Non-pigmented ciliary epithelial cell (primary cell): ENCODE results near the gene PRXL2B.

Experiments
- DNase-seq: peaks from one replicate; pipeline ENCODE4 v3.0.0-alpha.2; 2010; ENCODE audit warnings: low read depth

PRXL2B gene

GRCh38 chr1:2635361-2636010, 48.9 kb downstream of the PRXL2B start:
- DNase-seq: no peak

DNA sequence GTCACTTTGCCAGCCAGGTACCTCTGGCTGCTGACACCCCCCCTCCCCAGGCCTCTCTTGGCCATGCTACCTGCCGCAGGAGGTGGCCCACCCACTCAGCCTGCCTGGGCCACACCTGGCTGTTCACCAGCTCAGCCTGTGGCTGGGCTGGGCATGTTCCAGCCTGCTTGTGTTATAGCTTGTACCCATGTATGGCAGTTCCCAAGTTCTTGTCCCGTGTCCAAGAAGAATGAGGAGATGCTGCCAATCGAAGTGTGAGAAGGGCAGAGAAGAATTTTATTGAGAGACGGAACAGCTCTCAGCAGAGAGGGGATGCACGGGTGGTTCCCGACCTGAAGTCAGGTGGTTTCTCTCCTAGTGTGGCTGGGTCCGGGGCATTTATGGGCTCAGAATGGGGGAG, 50.2 kb downstream of the PRXL2B start:
- no peak for DNase-seq

GRCh38 chr1:2637442-2638145, 51.0 kb downstream of the PRXL2B start:
- no peak for DNase-seq

DNA sequence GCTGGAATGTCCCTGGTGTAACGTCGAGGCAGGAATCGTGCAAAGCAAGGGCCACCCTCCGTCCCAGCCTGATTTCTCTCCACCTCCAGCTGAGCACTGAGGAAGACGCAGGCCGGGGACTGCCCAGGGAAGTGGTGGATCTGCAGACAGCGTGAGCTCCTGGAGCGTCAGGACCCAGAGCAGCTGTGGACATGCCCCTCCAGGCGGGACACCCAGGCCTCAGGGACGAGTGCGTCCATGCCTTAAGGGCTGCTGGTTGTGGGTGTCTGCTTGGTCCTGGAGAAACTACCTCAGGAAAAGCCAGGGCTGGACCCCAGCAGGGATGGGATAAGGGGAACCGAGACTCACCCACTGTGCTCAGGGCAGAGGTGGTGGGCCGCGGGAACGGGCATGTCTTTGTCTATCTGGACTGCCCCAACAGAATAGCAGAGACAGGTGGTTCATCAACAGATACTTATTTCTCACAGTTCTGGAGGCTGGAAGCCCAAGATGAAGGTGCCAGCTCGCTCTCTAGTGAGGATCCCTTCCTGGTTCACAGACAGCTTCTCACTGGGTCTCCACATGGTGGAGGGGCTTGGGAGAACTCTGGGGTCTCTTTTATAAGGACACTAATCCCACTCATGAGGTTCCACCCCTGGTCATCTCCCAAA, 52.0 kb downstream of the PRXL2B start:
- DNase-seq: no peak

DNA sequence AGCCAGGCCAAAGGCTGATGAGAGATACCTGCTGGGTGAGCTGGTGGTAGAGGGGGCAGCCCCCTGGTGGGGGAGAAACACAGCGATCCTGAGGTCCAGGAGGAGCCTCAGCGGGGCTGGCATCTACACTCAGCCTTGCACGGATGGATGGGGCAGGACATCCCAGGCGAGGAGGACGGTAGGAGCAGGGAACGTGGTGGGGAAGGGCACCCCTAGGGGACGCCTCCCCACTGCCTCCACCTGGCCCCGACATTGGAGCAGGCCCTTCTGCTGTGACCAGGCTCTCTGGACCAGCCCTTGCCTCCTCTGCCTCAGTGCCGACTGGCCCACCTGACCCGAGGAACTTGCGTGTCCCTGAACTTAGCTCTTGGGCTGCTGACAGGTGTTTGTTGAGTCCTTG, 52.6 kb downstream of the PRXL2B start:
- DNase-seq: no peak

- DNase-seq: no peak
Measured at GRCh38 chr1:2639607-2640521, 53.3 kb downstream of the PRXL2B start.

DNA sequence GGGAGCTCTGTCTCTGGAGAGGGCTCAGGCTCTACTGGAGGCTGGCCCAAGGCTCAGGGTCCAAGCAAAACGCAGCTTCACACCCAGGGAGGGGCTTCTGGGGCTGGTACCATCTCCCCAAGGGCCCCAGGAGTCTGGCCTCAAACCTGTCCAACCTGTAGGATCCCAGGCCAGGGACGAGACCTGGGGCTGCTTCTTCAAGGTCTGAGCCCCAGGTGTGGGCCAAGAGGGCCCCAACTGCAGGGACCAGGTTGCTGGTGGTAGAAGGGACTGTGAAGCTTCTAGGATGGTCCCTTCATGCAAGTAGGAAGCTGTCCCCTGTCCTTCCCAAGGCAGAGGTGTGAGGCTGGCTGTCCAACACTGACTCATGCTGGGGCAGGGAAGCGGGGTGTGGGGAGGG, 54.0 kb downstream of the PRXL2B start:
- no peak for DNase-seq
